CD4-positive, alpha-beta T cell treated with Interleukin-6 for 4 hours (primary cell): ENCODE results near the gene KIF13A.
"Not testable (repeated sequence)": the region's sequence is repeated elsewhere in the genome, so short reads cannot be mapped to it uniquely, and the experiment has no call there.

Experiments used
- DNase-seq: peaks from one replicate; pipeline ENCODE4 v3.0.0-alpha.2; 2020; ENCODE audit warnings: mixed read lengths

The KIF13A gene

GRCh38 chr6:17967668-17968518 is 19.5 kb downstream of the KIF13A start:
- no peak for DNase-seq

DNA sequence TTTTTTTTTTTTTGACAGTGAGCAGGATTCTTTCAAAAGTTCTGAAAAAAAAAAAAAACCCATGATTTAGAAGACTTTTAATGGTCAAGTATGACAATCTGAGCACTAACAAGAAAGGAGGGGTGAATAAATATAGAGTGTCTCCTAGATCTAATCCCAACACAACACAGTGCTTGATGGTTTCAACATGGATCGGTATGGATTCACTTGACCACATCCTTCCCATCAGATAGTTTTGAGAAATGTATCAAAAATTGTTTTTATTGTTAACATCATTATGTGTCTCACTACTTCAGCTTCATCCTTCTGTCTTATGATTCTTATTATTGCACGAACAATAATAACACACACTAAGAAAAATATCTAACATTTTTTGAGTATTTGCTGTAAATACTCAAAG is 21.0 kb downstream of the KIF13A start:
- DNase-seq: no peak

DNA sequence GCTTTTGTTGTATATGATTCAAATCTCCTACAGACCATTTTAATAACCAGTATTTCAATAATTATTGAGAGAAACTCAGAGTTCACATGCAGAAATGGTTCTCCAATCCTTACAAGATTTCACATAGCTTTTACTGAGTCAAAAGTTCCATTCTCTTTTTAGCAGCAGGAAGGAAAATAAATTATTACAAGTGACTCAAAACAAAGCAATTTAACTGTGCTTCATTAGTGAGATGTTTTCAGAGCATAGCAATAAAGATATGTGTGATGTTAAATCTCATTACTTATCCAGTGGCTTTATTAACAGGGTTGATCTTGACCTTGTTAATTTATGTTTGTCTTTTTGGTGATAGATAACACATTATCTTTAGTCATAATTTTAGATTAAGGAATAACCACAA is 22.0 kb downstream of the KIF13A start:
- DNase-seq: no peak

- DNase-seq: no peak
Observed at GRCh38 chr6:17964633-17965032, 22.8 kb downstream of the KIF13A start.

DNA sequence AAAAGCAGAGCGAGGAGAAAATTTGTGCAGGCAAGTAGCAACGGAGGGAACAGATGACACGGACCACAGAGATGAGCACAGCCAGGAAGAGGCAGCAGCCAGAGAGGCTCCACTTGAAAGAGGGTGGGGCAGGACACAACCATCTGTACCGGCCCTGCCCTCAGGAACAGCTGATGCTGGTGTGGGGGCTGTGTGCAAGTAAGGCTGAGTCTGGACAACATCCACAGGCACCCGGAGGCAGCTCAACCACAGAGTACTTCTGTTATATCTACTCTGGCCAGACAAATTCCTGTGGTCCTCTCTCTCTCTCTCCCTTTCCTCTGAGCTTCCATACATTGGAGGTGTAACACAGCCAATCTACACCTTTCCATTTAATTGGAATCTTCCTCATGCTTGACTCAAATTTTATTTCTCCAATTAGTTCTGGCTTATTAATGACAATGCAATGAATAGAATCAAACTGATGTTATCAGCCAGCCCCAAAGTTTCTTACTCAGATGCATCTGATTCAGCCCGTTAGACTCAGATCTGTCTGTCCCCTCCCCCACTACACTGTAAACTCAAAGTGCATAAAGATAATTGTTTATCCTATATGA is 24.9 kb downstream of the KIF13A start:
- DNase-seq: no peak

DNA sequence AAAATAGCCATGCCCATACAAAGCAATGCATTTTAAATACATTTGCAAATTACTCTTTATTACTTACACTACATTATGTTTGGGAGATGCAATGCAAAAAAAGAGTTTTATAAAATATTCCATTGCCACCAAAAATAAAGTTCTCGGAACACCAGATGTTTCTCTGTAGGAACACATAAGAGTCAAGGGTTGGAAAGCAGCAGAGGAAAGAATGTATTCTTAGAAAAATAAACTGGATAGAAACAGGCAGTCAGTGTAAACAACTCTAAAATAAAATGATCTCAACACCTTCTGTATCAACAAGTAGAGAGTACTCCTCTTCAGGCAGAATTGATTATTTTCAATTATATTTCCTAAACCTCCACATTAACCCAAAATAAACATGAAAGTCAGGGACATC is 28.1 kb downstream of the KIF13A start:
- no peak for DNase-seq

GRCh38 chr6:17957904-17958620 is 29.4 kb downstream of the KIF13A start:
- DNase-seq: no peak

GRCh38 chr6:17957498-17957897 is 29.9 kb downstream of the KIF13A start:
- no peak for DNase-seq

DNA sequence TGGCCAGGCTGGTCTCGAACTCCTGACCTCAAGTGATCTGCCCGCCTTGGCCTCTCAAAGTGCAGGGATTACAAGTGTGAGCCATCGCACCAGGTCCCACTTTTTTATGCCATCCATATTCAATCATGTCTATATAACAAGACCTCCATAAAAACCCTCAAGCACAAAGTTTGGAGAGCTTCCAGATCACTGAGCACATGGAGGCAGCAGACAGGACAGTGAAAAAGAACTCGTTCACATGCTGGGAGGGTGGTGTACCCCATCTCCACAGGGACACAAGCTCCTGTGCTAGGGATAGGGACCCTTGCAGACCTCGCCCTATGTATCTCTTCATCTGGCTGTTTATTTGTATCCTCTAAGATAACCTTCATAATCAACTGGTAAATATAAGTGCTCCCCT is 30.3 kb downstream of the KIF13A start:
- no peak for DNase-seq

- DNase-seq: no peak
Observed at GRCh38 chr6:17950095-17950494, 37.3 kb downstream of the KIF13A start.

DNA sequence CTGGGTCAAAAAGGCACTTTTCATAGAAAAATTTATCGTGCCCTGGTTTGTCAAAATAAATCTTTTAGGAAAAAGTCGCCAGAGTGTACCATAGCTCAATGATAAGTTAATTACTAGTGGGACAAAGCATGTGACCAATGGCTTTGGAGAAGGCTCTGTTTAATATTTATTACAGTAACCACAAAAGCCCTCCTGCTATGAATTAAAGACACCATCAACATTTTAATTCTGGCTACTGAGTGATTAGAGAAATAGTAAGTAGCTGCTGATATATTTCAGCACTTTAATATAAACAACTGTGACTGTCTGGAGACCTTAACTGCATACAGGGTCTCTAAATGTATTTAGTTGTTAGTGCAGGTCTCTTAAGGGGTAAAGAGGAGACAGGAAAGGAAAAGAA is 38.3 kb downstream of the KIF13A start:
- DNase-seq: no peak

- DNase-seq: no peak
Observed at GRCh38 chr6:17948725-17949124, 38.7 kb downstream of the KIF13A start.

DNA sequence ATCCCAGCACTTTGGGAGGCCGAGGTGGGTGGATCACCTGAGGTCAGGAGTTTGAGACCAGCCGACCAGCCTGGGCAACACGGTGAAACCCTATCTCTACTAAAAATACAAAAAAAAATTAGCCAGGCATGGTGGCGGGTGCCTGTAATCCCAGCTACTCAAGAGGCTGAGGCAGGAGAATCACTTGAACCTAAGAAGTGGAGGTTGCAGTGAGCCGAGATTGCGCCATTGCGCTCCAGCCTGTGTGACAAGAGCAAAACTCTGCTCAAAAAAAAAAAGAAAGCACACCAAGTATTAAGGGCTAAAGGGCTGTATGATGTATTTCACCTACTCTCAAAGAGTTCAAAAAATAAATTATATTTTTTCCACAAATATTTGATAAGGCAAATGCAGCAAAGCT is 39.9 kb downstream of the KIF13A start:
- DNase-seq: not testable (repeated sequence)

DNA sequence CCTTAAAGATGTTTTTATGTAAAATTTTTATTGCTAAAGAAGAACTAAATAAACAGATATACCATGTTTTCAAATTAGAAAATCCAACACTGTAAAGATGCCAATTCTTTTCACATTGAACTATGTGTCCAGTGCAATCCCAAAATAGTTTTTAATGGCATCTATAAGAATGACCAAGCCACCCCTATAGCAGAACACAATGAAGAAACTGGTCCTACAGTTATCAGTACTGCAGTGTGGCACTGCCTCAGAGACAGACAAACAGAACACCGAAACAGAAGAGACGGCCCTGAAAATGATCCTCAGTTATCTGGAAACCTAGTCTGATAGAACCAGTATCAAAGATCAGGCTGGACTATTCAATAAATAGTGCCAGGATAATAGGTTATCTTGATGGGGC is 41.9 kb downstream of the KIF13A start:
- no peak for DNase-seq

DNA sequence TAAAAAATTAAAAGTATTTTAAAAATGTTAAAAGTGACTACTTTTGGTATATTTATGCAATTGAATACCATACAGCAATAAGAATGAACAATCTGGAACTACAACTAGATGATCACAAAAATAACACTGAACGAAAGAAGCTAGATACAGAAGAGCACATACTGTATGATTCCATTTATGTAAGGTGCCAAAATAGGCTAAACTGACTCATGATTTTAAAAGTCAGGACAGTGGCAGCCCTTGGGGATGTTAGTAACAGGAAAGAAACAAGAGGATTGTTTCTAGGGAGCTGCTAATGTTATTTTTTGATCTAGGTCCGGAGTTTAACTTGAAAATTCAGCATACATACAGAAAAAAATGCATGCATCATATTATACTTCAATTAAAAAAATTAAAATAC is 42.3 kb downstream of the KIF13A start:
- no peak for DNase-seq

GRCh38 chr6:17941318-17941717 is 46.1 kb downstream of the KIF13A start:
- DNase-seq: no peak

DNA sequence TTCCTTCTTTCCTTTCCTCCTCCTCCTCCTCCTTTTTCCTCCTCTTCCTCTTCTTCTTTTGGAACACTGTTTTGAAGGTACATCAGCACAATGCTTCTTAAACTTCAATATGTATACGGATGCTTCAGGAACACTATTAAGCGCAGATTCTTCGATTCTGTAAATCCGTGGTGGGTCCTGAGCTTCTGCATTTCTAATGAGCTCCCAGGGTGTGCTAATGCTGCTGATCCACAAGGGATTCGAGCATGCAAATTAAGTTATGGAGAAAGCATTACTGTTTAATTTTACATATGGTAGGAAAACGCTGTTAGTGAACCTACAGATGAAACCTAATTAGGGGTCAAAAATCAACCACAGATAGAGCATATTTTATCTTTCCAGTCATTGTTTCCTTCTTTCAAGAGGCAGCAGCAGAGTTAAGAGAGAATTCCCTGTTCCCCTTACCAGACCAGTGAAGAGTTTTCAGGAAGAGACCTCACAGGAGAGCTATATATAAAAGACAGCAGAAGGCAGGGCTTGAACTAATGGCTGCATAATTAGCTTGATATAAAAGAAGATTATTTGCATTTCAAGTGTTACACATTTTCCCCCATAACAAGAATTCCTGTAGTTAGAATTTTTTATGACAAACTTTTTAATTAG is 47.2 kb downstream of the KIF13A start:
- DNase-seq: no peak

DNA sequence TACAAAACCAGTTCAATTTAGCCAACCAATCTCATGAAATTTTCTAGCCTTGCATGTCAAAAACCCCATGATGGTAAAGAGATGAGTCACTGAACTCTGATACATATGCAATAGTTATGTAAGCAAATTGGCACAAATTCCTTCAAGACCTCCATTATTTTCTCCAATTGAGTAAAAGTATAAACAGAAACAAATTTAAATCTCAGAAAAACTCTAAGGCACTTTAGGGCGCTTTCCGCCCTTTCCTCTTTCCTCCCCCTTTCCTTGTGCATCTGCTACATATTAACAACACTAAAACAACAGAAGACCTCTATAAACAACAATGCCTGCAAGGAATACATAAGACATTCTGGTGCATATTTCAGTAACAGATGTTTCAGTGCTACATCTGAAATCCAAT is 48.5 kb downstream of the KIF13A start:
- DNase-seq: no peak

GRCh38 chr6:17935188-17936149 is 52.0 kb downstream of the KIF13A start:
- DNase-seq: no peak

- no peak for DNase-seq
Observed at GRCh38 chr6:17933716-17934115, 53.7 kb downstream of the KIF13A start.

GRCh38 chr6:17932330-17932852 is 55.0 kb downstream of the KIF13A start:
- DNase-seq: no peak

DNA sequence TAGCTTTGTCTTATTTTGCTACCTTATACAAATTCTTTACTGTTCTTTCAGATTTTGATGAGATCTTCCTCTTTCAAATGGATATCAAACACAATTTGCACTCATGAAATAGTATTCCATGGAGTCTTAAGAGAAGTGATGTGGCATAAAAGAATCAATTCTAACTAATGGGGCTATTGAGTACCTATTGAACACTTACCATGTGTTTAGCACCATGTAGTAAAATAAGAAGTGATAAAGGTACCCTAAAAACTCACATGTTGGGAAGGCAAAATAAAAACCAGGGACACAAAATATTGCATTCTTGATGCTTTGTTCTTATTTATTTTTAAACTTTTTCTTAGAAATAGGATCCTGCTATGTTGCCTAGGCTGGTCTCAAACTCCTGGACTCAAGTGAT is 56.2 kb downstream of the KIF13A start:
- no peak for DNase-seq
